ENCODE results near the gene PHPT1. TPM values are rescaled to one million over a fixed set of nuclear protein-coding genes. Genes with fewer than 3 reads are reported as not detected.
A peak's percentile ranks its signal among the peaks of the same experiment; 100 is the strongest.
"Not testable (repeated sequence)": the region's sequence is repeated elsewhere in the genome, so short reads cannot be mapped to it uniquely, and the experiment has no call there.

Gene PHPT1
- total RNA-seq, 4 donors from 2014 or later: 98.8 to 204 (median 152) TPM

- TF ChIP-seq CTCF (IDR thresholded peaks at IDR 0.05 in 4 of 5, conservative IDR thresholded peaks at IDR 0.05 in 1 of 5): peak; percentile 57 to 84 (median 76)
- DNase-seq; intact Hi-C loops (cut with DNase I; ENCODE audit: low total_unique reads); H3K9me3 ChIP-seq; ATAC-seq; in situ Hi-C loops (cut with MboI; ENCODE audit: low sequenced_read_pairs in 4 of 4); H3K27ac ChIP-seq: not testable (repeated sequence)
- Histone ChIP-seq H3K4me1 (peaks cover 17 to 43% of the 10 kb centered on the region in 2 donors), H3K27me3 (peaks cover 11 to 21% (median 14%) of the 10 kb centered on the region in 3 donors), H3K4me3 (peak overlapping the region in 2 of 4 donors; percentile 24 to 28), H3K36me3 (peaks cover 0 to 11% of the 10 kb centered on the region in 2 donors)
Measured at GRCh38 chr9:136843801-136844740, 5.1 kb upstream of the PHPT1 start.

- H3K4me3 ChIP-seq: no peak overlapping the region
- TF ChIP-seq CTCF (IDR thresholded peaks at IDR 0.05 in 4 of 5, conservative IDR thresholded peaks at IDR 0.05 in 1 of 5): no peak
- TF ChIP-seq POLR2A (IDR thresholded peaks at IDR 0.05): no peak
- intact Hi-C loops (cut with DNase I; ENCODE audit: low total_unique reads) (loop anchor here (5.0 kb wide), 4 partner anchors 53 to 182 kb away; partner anchors contain the start of genes ABCA2, PAXX and TMEM141), in situ Hi-C loops (cut with MboI; ENCODE audit: low sequenced_read_pairs in 4 of 4) (no loop called here)
- H3K36me3 ChIP-seq: peaks cover 0 to 3% of the 10 kb centered on the region in 2 donors
- H3K27me3 ChIP-seq: peaks cover 11 to 21% (median 14%) of the 10 kb centered on the region in 3 donors
- ATAC-seq (no peak), DNase-seq (no peak)
- no peak overlapping the region for H3K27ac ChIP-seq
- H3K9me3 ChIP-seq: no peaks in the 10 kb centered on the region
- H3K4me1 ChIP-seq: peaks cover 17 to 47% of the 10 kb centered on the region in 2 donors
Measured at GRCh38 chr9:136844761-136845464, 4.3 kb upstream of the PHPT1 start.

- Histone ChIP-seq H3K27ac (no peak overlapping the region), H3K27me3 (peaks cover 11 to 21% (median 14%) of the 10 kb centered on the region in 3 donors), H3K36me3 (peaks cover 0 to 3% of the 10 kb centered on the region in 2 donors), H3K4me3 (no peak overlapping the region), H3K9me3 (no peaks in the 10 kb centered on the region), H3K4me1 (peaks cover 24 to 52% of the 10 kb centered on the region in 2 donors)
- in situ Hi-C loops (cut with MboI; ENCODE audit: low sequenced_read_pairs in 4 of 4): no loop called here
- no peak for TF ChIP-seq POLR2A (IDR thresholded peaks at IDR 0.05)
- no peak for TF ChIP-seq CTCF (IDR thresholded peaks at IDR 0.05 in 4 of 5, conservative IDR thresholded peaks at IDR 0.05 in 1 of 5)
- no peak for DNase-seq
- no peak for ATAC-seq
- intact Hi-C loops (cut with DNase I; ENCODE audit: low total_unique reads): loop anchor here (5.0 kb wide), 4 partner anchors 53 to 182 kb away; partner anchors contain the start of genes ABCA2, PAXX and TMEM141
Measured at GRCh38 chr9:136845465-136846260, 3.5 kb upstream of the PHPT1 start.

- intact Hi-C loops (cut with DNase I; ENCODE audit: low total_unique reads) (loop anchor here (5.0 kb wide), 4 partner anchors 54 to 181 kb away; partner anchors contain the start of genes ABCA2, PAXX and TMEM141), in situ Hi-C loops (cut with MboI; ENCODE audit: low sequenced_read_pairs in 4 of 4) (no loop called here)
- Histone ChIP-seq H3K27me3 (peaks cover 11 to 21% (median 14%) of the 10 kb centered on the region in 3 donors), H3K36me3 (peaks cover 0 to 12% of the 10 kb centered on the region in 2 donors), H3K4me3 (peak overlapping the region in 2 of 4 donors; percentile 82 to 86), H3K27ac (no peak overlapping the region), H3K9me3 (no peaks in the 10 kb centered on the region), H3K4me1 (peaks cover 22 to 52% of the 10 kb centered on the region in 2 donors)
- ATAC-seq: no peak
- no peak for TF ChIP-seq CTCF (IDR thresholded peaks at IDR 0.05 in 4 of 5, conservative IDR thresholded peaks at IDR 0.05 in 1 of 5)
- no peak for TF ChIP-seq POLR2A (IDR thresholded peaks at IDR 0.05)
- DNase-seq: no peak
Measured at GRCh38 chr9:136846376-136847087, 2.7 kb upstream of the PHPT1 start.

All from gastrocnemius medialis (tissue), 4 donors.